ENCODE measurements around the gene SPATA2.
"Not testable (repeated sequence)": the region's sequence is repeated elsewhere in the genome, so short reads cannot be mapped to it uniquely, and the experiment has no call there.

Gene SPATA2

DNA sequence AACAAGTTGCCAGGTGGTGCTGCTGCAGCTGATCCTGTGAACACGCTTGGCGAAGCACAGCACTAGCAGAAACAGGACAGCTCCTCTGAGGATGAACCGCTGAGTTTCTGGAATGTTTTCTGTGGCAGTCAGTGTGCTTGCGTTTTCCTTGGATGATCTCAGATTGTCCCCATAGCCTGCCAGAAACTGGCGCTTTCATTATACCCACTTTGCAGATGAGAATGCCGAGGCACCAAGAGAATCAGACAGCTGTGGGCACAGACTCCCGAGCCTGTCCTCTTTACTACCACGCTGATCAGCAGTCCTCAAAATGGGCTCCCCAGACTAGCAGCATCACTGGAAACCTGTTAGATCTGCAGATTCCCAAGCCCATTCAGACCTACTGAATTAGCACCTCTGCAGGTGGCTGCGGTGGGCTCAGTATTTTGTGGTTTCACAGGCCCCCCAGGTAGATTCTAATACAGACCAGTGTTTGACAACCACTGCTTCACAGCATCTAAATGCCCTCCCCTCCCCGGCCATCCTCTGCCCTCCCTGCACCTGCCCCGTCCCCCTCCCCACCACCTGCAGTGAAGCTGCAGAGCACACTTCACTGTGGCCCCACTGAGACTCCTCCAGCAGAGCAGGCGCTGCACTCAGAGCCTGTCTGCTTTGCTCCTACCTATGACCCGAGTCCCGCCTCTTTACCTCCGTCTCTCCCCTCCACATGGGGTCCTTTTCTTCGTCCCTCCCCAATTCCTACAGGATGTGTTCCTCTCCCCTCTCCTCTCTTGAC, 29.6 kb downstream of the SPATA2 start:
- no peak for DNase-seq (ENCODE audit: low spot score)

DNA sequence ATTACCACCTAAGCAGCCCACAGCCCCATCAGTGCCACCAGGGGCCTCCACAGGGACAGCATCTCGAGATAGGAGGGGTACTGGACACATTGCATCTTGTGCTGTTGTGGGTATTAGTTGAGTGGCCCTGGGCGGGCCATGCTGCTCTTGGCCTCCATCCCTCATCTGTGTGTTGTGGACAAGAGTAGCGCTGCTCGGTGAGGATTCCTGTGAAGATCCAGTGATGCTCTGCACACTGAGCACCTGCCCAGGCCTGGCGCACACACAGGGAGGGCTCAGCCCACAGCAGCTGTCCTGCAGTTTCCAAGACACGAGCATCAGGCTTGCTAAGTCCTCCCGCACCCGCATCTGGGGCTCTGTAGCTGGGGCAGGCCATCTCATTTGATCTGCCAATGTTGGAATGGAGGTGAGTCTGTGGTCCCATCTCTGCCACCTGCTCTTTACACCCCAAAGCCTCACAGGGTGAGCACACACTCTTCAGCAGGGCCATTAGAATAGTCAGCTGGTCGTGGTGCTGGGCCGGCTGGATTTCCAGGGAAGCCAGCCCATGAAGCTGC, 32.0 kb downstream of the SPATA2 start:
- DNase-seq (ENCODE audit: low spot score) = no peak

DNA sequence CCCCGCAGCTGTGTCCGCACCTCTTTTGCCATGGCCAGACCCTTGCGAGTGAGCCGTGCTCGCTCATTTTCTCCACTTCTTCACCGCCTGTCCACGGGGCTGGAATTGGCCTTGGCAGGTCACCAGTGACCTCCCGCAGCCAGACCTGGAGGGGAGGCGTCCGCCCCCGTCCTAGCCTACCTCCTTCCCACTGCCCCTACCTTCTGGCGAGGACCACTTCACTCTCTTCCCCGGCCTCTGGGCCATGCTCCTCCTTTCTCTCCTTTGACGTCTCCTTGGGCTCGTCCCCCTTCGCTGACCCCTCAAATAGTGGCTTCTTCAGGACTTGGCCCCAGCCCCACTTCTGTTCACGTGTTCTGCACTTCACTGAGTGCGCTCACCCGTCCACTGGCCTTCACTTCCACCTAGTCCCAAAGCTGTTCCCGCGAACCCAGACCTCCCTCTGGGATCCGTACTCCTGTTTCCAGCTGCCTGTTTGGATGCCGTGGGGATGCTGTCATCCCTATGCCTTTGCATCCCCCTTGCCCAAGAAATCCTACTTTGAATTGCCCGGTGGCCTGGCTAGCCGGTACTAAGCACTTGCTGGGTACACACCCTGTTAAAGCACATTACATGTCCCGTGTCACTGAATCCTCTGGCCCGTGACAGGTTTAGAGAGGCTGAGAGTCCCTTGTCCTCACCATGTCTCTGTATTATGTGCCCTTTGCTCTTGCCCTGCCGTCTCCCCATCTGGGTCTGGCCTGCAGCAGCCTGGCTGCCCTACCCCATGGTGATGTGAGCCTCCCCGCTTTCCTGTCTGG, 33.0 kb downstream of the SPATA2 start:
- DNase-seq (ENCODE audit: low spot score) = no peak

DNA sequence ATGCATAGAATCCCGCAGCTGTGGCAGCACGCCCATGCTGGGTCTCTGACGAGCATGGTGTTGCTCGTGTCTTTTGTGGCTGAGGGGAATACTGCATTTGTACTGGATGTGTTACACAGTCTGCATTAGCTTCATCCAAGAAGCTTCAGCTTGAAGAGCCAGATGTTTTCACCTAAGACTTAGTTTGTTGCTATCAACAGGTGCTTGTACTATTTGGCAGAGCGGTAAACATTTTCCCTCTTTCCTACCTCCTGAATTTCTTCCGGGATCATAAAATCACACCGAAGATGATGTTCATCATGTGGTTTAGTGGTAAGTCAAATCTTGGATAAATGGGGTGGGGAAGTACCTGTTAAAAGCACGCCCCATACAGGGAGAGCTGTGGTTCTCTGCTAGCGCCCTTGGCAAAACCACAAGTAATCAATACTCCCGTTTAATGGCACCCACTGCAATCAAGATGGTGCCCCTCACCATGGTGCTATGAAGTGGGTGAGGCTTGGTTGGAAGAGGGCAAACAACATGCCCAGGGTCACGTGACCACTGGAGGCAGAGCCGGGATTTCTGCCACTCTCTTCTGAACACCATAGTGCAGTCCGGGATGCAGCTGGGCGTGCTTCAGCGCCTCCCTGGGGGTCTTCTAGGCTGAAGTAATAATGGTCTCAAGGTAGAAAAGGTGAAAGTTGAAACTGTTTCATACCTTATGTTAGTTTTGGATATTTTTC, 34.4 kb downstream of the SPATA2 start:
- no peak for DNase-seq (ENCODE audit: low spot score)

DNA sequence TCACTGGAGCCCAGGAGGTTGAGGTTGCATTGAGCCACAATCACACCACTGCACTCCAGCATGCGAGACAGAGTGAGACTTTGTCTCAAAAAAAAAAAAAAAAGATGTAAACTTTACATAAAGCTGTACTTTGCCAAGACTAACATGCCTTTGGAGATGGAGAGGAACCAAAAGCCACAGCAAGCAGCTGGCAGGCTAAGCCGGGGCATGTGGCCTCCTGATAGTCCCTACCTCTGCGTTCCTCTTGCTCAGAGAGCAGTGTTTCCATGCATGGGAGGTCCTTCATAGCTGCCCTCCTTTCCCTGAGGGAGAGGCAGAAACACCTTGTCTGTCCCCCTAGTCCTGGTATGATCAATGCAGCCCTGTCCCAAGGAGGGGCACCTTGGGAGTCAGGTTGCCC, 35.2 kb downstream of the SPATA2 start:
- DNase-seq (ENCODE audit: low spot score) = no peak

DNA sequence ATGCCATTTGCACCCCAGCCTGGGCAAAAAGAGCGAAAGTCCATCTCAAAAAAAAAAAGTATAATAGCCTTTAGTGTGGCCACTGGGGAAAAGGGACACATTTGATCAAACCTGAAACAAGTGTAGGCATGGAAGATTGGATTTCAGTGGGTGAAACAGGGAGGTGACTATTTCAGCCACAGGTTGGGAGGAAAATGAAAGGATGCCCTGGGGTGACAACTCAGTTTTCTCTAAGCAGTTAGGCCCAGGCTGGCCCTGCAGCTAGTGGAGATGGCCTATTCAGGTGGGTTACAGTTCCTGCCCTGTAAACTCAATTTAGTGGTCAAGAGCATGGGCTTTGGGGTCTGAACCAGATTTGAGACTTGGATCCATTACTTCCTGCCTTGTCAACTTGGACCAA, 36.4 kb downstream of the SPATA2 start:
- DNase-seq (ENCODE audit: low spot score) = no peak

DNA sequence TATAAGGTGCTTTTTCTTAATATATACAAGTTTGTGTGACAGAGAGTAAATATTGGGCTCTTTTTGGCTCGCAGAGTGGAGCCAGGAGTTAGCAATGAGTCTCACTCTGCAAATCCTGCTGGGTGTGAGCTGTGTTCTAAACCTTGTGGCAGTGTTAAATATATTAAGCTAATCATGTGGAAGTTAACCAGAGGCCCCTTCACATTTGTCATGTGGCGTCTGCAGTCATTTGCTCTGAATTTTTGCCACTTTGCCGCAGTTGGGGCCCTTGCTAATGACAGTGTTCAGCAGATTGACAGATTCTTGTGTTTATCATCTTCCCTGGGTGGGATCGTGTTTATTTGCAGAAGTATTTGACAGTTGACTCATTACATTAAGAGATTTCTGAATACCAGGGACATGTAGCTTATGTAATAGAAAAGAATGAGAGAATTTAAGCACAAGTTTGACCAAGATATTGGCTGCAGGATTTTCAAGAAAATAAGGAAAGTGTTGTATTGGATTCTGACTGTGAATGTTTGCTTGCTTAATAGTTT, 37.9 kb downstream of the SPATA2 start:
- DNase-seq (ENCODE audit: low spot score) = no peak

DNA sequence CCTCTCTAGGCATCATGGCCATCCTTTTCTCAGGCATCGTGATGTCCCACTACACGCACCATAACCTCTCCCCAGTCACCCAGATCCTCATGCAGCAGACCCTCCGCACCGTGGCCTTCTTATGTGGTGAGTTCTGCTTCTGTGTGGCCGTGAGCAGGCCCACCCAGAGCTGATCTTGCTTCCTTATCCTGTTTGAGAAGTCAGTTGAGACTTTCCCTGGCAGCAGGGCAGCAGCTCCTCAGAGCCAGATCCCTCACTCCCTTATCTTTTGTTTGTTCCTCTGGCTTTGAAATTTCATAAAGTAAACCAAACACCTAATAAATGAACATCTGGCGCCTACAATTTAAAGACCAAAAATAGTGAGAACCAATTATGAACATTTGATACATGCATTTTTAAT, 40.6 kb downstream of the SPATA2 start:
- DNase-seq (ENCODE audit: low spot score) = no peak

DNA sequence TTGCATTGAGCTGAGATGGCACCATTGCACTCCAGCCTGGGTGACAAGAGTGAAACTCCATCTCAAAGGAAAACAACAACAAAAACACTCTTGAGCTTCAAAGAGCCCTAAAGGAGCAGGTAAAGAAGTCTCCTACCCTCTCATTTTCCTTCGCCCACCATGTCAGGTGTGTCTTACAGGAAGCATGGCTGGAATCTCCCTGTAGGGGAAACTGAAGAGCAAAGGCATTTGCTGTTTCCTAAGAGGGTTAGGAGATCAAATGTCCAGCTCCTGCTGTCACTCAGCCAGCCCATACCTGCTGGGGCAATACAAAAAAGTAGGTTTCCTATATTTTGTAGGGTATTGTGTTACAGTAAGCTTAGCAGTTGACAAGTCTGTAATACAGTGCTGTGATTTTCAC, 43.3 kb downstream of the SPATA2 start:
- DNase-seq (ENCODE audit: low spot score) = no peak

DNA sequence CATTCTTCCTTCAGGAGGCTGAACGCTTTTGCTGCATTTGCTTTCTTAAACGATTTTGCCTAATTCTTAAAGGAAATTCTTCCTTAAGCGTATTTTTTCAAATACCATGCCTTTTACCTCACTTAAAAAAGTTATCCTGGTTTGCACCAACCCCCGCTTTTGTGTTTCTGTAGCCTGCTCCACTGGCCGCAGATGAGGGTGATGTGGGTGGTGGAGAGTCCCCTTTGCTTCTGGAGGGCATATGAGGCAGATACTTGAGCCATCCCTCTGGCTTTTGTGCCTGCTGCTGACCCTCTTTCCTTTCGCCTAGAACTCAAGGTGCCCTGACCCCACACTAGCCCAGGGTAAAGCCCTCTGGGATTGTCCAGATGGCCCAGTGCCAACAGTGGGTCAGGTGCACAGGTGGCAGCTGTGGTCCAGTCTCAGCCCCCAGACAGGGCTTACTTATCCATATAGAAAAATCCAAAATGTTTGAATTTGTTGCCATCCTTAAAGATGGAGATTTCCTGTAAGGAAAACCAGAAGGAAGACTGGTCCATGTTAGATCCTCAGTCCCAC, 43.9 kb downstream of the SPATA2 start:
- DNase-seq (ENCODE audit: low spot score) = no peak

DNA sequence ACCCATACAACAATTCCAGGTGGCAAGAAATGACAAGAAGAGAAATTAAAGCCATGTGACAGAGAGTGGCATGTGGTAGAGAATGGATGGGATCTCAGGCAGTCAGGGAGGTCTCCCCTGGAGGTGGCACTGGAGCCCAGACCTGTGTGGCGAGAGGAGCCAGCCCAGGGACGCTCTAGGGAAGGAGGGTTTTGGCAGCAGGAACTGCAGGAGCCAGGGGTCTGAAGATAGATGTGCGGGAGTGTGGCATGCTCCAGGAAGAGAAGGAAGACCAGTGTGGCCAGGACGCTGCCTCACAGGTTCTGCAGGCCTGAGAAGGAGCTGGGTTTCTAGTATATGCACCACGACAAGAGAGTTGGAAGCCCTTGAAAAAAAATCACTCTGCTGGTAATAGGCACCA, 45.1 kb downstream of the SPATA2 start:
- DNase-seq (ENCODE audit: low spot score) = no peak

DNA sequence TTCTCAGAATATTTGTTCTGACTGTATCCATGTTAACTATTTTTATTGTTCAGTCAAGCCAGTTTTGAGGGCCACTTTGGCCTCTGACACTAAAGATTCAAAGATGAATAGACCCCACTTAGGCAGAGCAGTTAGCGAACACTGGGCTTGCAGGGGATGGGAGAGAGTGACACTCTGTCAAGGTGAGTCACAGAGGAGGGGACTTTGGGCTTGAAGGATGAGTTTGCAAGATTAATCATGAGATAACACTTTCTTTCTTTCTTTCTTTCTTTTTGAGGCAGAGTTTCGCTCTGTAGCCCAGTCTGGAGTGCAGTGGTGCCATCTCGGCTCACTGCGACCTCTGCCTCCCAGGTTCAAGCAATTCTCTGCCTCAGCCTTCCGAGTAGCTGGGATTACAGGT, 46.4 kb downstream of the SPATA2 start:
- DNase-seq (ENCODE audit: low spot score) = no peak

DNA sequence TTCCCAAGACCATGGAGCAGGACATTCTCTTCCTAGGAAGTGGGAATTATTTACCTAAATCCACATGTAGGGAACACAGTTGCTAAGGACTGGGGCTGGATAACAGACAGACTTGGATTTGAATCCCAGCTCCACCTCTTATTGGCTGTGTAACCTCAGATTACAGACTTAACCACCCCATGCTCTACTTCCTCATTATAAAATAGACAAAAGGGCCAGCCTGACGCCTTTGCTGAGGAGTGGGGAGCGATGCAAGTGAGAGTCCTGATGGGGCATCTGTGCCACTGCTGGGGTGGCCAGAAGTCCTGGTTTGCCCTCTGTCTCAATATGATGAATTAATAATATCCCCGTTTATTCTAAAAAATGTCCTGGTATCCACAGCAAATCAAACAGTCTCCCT, 46.8 kb downstream of the SPATA2 start:
- no peak for DNase-seq (ENCODE audit: low spot score)

DNA sequence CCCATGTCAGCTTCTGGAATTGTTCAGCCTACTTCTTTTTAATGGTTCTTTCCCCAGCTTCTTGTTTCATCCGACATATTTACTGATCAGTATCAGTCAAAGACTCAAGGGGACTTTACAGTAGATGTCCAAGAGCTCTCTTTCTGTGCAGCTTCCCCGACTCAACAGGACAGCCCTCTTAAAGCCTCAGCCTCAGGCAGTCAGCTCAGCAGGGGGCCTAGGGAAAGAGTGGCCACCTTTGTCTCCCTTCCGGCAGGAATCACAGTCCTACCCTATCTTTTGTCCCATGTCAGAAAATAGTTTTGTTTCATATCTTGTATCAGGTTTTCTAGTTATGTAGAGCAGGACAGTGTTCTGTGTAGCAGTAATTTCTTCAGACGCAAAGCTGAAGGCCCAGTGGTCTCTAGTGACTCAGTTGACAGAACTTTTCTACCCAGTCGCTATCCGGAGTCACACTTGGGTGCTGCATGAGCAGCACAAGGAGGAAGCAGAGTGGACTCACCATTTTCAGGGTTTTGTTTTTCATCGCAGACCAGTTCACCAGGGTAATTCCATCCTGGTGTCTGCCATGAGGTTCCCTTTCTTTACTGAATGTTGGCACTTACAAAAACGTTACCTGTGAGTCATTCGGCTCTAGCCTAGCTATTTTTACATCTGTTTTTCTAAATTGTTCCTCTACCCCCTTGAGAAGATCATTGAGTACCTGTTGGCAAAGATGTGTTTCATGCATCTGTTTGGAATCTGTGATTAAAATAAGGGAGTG, 47.7 kb downstream of the SPATA2 start:
- no peak for DNase-seq (ENCODE audit: low spot score)

DNA sequence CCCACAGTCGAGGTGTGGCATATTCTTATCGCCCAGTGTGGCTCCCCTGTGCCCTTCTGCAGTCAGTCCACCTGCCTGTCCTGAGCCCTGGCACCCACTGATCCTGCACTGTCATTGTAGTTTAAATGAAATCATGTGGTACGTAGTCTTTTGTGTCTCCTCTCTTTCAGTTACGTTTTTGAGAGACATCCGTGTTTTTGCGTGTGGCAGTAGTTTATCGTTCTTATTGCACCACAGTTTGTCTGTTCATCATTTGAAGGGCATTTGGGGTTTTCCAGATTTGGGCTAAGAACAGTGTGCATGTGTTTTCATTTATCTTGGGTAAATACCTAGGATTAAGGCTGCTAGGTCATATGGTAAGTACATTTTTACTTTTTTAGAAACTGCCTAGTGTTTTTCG, 49.3 kb downstream of the SPATA2 start:
- DNase-seq (ENCODE audit: low spot score) = no peak

DNA sequence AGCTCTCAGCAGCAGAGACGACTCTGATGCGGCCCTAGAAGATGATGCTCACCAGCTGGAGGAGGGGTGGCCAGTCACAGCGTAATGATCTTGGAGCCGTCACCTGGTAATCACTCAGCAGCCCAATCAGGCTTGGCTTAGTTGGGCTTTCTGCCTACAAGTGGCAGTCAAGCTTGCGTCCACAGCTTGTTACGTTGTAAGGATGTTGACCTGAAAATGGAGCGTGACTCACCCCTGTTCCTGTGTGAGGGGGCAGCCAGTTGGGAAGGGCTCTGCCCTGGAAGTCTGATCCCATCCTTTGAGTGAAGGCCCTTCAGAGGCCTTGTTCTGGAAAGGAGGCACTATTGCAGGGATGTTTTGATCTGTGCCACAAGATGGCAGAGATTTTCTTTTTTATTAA, 49.8 kb downstream of the SPATA2 start:
- DNase-seq (ENCODE audit: low spot score) = no peak

DNA sequence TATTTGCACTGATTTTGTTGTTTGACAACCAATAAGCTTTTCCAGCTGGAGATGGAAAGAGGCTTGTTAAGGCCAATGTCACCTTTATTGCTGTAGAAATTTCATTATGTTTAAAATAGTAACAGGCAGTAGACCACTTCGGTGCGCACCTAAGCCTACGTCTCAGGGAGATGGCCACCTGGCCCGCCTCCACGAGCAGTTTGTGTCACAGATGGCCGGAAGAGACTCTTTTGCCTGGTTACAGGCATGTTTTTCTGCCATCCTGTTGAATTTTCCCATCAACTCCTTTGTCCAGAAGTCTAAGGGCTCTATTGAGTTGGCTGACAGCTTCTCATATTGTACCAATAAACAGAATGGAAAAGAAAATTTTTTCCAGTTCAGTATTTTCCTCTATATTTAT, 51.7 kb downstream of the SPATA2 start:
- DNase-seq (ENCODE audit: low spot score) = no peak

DNA sequence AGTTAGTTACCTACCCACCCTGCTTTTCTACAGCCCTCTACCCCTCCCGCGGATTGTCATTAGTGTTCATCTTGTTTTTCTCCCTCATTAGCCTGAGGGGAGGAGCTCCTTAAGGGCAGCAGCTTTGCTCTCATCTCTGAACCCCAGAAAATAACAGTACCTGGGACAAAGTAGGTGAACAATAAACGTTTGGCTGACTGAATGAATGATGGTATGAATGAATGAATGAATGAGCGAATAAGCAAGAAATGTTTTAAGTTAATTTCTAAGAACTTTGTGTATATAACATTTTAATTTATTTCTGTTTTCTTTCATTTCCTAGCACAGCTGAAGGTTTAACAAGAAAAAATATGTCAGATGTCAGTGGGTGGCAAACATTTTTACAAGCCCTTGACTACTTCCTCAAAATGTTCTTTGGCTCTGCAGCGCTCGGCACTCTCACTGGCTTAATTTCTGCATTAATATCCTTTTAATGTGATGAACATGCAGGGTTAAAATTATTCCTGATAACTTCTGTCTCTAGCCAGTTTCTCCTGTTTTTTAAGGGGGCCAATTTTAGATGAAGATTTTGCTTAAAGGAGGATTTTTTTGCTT, 52.6 kb downstream of the SPATA2 start:
- no peak for DNase-seq (ENCODE audit: low spot score)

DNA sequence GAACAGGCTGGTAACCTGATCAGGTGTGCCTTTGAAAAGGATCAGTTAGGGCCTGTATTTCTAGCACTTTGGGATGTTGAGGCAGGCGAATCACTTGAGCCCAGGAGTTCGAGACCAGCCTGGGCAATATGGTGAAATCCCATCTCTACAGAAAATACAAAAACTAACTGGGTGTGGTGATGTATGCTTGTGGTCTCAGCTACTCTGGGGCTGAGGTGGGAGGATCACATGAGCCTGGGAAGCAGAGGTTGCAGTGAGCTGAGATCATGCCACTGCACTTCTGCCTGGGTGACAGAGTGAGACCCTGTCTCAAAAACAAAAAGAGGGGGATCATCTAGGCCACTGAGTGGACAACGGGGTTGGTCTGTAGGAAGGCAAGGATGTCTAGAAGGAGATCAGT, 54.1 kb downstream of the SPATA2 start:
- not testable (repeated sequence) for DNase-seq (ENCODE audit: low spot score)

DNA sequence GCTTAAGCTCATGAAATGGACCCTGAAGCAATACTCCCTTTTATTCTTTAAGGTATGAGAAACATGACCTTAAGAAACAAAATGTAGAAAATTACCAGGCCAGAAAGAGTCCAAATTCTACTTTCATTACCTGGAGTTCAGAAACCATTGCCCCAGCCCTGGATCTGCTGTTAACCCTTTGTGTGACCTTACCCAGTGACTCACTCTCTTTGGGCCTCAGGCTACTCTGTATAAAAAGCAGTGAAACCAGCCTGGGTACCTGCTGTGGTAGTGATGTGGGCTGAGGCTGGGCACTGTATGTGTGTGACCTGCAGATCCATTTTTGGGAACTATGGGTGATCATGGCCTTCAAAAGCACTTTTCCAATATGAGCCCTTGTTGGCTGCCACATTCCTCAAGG, 55.5 kb downstream of the SPATA2 start:
- DNase-seq (ENCODE audit: low spot score) = peak; percentile 33

DNA sequence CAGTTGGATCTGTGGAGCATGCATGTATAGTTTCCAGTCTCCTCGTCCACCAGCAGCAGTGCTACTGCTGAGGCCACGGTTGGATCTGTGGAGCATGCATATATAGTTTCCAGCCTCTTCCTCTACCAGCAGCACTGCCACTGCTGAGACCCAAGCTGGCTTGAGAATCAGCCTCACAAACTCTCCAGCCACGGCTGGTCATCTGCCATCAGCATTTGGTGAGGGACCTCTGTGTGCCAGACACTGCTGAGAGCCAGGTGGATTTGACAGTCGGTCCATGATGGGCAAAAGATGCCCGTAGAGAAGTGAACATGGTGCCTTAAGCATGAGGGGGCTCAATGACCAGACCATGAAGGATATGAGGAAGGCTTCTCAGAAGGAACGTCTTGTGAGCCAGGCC, 56.3 kb downstream of the SPATA2 start:
- no peak for DNase-seq (ENCODE audit: low spot score)
